GM12872 (cell line): ENCODE data around the gene ZDHHC8.

Source experiments
- TF ChIP-seq, protein P1 (sequence below): IDR thresholded peaks from 3 replicates; pipeline ENCODE4 v1.5.1; 2011; ENCODE audit warnings: low read depth, mild to moderate bottlenecking, low read length, moderate library complexity; ENCODE audit not compliant: insufficient read depth

Gene ZDHHC8

GRCh38 chr22:20164863-20165262 is 33.3 kb downstream of the ZDHHC8 start:
- TF ChIP-seq, protein P1, sequence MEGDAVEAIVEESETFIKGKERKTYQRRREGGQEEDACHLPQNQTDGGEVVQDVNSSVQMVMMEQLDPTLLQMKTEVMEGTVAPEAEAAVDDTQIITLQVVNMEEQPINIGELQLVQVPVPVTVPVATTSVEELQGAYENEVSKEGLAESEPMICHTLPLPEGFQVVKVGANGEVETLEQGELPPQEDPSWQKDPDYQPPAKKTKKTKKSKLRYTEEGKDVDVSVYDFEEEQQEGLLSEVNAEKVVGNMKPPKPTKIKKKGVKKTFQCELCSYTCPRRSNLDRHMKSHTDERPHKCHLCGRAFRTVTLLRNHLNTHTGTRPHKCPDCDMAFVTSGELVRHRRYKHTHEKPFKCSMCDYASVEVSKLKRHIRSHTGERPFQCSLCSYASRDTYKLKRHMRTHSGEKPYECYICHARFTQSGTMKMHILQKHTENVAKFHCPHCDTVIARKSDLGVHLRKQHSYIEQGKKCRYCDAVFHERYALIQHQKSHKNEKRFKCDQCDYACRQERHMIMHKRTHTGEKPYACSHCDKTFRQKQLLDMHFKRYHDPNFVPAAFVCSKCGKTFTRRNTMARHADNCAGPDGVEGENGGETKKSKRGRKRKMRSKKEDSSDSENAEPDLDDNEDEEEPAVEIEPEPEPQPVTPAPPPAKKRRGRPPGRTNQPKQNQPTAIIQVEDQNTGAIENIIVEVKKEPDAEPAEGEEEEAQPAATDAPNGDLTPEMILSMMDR = no peak

DNA sequence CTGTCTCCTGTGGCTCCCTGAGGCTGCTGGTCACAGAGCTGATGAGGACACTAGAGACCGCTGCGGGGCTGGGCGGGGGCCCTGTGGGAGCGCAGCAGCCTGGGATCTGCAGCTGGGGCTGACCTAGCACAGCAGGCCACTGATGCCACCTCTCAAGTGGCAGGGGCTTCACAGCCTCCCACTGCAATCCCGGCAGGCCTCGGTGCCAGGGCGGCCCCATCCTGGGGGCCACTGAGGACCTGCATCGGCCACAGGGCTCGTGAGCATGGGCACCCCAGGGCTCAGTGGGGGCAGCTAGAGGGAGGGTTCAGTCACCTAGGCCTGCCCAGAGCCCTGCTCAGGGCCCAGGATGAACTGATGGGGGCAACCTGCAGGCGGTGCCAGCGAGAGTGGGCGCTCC is 33.8 kb downstream of the ZDHHC8 start:
- TF ChIP-seq, protein P1 = no peak

DNA sequence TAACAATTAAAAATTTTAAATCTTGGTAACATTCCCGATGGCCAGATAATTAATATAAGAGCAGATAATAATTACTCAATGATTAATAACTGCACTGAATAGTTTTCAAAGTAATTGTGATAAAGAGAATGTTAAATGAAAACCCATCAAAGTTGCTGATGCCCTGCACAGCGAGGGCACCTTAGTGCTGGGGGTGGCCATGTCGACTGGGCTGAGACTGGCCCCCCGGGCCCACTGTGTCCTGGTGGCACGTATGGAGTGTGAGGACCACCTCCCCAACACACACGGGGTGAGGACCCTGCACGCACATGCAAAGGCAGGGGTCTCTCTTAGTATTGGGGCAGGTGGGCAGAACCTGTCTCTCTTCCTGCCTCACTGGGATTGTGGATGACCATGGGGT is 34.3 kb downstream of the ZDHHC8 start:
- TF ChIP-seq, protein P1 = no peak

GRCh38 chr22:20166703-20167102 is 35.1 kb downstream of the ZDHHC8 start:
- TF ChIP-seq, protein P1 = no peak

GRCh38 chr22:20167643-20168322 is 36.2 kb downstream of the ZDHHC8 start:
- TF ChIP-seq, protein P1 = no peak

- TF ChIP-seq, protein P1 = no peak
These were observed 37.7 kb downstream of the ZDHHC8 start for GRCh38 chr22:20169253-20169822.

GRCh38 chr22:20170170-20170569 is 38.6 kb downstream of the ZDHHC8 start:
- TF ChIP-seq, protein P1 = no peak
